Activated CD4-positive, alpha-beta T cell treated with anti-CD3 and anti-CD28 coated beads, Interleukin-2, Interleukin-4, amounts not matched to agents 100 ng/mL and 50 ng/mL, durations not matched to agents 16 hours and 8 hours (primary cell): ENCODE measurements around the gene PGLYRP3.
"Not testable (repeated sequence)": the region's sequence is repeated elsewhere in the genome, so short reads cannot be mapped to it uniquely, and the experiment has no call there.

Experiments used
- DNase-seq: peaks from one replicate; pipeline ENCODE4 v3.0.0-alpha.2; 2020; ENCODE audit warnings: low spot score

The PGLYRP3 gene

DNA sequence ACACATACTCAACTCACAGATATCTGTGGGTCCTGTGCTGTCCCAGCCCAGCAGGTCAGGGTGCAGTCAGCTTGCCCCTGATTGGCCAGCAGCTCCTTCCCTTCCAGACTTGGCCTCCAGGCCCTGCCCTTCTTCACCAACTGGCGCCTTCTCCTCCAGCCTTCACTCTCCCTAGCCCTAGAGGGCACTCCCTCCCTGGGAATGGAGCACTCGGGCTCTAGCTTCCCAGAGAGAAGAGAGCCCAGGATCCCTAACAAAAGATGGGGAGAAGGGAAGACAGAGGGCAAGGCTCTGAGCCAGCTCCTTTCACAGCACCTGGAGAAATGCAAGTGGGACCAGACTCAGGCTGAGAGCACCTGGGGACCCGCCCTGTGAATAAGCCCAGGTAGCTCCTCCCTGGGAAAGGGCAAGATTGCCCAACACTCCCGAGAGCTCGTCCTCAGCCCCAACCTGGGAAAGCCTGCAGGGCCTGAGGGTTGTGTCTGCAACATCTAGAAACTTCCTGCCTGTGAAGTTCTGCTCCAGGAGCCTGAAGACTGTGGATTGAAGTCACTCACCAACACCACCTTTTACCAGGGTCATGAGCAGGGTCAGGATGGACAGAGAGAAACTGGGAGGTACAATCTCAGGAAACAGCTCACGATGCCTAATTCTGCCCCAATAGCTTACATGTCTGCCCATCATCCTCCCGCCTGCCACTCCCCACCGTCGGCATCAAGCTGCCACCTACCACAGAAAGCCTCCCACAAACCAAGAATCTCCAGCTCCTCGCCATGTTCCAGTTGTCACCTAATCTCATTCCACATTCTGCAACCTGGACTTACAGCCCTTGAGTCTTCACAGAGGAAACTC lies 36.0 kb upstream of the PGLYRP3 start, which contains the start of gene PGLYRP4:
PGLYRP4 (minus strand) TSS at position 331 of the 852 bp plus-strand sequence. CDS start 909 bp downstream, outside the sequence.
- no peak for DNase-seq

DNA sequence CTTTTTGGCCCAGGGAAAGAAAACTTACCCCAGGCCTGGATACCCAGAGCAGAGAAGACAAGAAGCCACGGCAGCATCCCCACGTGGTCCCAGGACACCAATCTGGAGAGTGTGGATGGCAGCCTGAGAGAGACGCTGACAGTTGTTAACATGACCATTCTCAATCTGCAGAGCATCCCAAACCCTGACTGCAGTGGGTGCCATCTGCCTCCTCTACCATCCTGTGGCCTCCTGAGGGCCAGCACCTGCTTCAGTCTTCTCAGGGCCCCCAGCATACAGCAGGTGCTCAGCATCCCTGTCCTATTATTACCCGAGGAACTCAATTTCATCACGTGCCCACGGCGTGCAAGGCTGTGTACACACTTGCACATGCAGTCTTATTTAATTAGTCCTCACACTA lies 35.1 kb upstream of the PGLYRP3 start:
- DNase-seq: no peak

DNA sequence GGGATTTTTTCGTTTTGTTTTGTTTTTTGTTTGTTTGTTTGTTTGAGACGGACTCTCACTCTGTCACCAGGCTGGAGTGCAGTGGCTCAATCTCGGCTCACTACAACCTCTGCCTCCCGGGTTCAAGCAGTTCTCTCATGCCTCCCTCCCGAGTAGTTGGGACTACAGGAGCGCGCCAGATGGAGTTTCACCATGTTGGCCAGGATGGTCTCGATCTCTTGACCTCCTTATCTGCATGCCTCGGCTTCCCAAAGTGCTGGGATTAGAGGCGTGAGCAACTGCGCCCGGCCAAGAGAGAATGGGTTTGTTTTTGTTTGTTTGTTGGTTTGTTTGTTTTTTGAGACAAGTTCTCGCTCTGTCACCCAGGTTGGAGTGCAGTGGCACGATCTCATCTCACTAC lies 34.3 kb upstream of the PGLYRP3 start:
- DNase-seq: not testable (repeated sequence)

DNA sequence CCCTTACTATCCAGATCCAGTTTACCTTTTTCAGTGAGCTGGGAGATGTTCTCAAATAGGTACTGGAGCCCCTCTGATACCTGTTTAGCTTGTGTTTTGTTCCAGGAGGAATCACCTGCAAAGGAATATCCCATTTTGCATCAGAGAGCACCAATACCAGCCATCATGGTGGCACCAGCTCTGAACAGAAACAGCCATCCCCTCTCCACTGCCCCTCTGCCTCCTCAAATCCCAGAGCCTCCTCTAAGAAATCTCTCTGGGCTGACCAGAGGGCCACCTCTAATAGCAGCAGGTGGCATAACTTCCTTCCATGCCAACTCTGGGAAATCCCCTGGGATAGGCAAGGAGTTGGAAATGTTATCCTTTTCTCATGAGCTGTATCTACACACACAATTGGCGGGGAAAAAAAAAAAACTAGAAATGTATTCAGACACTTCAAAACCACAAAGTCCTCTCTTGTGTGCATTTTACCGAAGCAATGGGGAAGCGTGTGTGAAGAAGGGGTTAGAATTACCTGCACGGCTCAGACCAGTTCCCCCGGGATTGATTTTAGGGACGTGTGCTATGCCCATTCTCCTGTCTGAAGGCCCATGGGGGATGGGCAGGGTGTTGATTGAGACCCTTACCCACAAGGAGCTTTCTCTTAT lies 33.4 kb upstream of the PGLYRP3 start:
- no peak for DNase-seq

DNA sequence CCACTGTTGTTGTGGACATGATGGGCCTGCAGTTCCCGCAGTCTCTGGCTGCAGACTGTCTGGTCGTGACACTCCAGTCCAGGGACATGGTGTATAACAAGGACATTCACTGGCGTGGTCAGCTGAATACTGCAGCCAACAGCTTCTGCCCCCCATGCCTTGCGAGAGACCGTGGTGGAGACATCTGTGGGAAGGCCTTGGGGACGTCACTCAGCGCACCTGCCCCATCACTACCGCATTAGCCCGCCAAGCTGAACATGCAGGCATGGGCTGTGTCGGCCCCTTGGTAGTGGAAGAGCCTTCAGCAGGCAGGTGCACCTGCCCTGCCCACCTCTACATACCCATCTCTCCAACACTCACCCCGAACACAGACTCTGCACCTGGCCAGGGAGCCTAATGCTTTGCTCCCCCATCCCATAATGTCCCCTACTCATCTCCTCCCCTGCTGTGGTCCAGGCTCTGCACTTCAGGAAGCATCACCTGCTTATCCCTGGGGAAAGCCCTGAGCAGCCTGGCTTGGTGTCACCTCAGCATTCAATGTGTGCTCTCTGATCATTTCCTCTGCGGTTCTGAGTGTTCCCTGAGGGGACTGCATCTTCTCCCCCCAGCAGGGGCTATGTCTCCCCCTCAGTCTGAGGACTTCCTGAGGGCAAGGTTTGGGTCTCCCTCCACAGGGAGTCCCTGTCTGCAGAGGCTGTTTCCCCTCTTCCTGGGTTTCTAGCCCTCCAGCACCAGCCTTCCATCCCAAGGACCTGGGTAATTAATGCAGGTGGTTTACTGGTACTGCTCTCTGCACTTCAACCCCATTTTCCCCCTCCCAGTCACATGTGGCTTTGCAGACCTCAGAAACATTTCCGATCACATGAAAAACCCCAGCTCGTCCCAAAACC lies 32.7 kb upstream of the PGLYRP3 start:
- DNase-seq: no peak

DNA sequence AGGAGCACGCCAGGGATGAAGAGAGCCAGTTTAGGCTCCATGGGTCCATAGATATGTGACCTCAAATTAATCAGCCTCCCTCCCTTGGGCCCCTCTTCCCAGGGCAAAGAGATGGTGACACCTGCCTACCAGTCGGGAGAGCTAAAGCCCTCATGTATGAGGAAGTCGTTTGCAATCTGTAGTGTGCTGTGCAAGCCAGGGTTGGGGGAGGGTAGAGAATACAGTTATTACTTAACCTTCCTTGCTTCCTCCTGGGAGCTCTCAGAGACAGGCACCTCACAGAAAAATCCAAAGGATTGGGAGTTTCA lies 31.9 kb upstream of the PGLYRP3 start:
- no peak for DNase-seq

DNA sequence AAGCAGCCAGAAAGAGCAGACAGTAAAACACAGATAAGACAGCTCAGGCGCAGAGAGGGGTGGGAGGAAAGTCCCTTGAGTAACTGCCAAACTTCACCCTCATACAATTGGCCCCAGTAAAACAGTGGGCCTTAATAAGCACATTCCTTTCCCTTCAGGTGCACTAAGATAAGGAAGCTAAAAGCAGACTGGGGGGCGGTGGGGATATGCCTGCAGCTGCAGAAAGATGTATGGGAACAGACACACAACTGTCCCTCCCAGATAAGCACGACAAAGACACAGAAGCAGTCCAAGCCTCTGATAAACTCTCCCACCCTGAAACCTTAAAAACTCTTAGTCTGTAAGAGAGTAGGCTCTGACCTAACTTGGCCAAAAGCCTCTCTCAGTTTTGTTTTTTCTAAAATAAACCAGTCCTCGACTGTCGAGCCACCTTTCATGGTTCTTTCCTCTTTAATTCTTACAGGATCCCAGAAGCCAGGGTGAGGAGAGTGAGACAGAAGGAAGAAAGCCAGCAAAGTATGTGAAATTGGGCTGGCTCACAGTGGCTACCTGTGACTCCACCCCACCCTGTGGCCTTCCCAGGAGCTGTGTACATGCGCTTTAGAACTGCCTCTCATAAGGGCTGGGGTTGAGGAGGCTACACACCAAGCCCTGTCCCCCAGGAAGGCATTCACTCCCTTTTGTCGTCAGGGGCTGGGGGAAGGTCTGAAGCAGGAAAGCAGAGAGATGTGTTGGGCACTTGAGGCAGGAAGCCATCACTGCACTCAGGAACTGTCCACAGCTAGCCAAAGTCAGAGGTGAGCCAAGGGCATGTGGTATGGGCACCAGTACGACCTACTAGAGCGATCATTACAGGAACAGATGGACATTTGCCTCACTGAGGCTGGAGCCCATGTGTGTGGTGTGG lies 31.3 kb upstream of the PGLYRP3 start:
- DNase-seq: no peak

DNA sequence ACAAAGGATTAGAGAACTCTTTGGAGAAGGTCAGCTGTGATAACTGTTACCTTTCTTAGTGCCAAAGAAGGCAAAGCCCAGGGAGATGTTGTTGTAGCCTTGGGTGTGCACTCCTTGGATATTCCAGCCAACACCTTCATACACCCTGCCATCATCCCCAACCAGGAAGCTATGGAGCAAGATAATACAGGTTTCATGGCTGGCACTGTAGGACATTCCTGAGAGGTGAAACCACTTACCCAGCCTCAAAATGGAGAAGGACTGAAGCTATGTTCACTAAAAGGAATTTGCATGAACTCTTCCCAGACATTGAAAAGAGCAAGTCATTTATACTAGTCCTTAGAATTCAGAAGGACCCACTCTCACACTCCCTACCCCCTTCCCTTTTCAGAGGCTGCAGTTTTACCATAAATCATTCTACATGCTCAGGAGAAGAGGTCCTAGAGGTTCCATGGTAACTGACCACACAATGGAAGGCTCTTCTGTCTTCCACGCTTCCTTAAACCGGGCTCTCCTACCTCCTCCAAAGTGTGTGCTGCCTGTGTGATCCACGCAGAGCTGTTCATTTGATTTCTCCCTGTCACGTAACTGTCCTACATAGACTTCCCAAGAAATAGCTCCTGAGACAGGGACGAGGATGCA lies 30.4 kb upstream of the PGLYRP3 start:
- no peak for DNase-seq

DNA sequence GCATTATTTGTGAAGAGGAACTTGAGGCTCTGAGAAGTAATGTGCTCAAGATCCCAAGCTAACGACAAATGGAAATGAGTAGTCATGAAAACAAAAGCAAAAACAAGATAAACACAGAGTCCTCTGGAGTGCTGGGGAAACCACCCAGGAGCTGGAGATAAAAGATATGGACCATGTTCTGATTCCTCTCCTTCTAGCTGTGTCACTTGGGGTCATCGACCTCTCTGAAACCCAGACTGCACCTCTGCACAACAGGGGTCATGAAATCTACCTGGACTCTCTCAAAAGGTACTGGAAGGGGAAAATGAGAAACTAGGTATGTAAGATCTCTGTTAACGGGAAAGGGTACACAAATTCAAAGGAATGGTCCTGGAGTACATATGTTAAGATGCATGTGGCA lies 29.4 kb upstream of the PGLYRP3 start:
- DNase-seq: no peak

DNA sequence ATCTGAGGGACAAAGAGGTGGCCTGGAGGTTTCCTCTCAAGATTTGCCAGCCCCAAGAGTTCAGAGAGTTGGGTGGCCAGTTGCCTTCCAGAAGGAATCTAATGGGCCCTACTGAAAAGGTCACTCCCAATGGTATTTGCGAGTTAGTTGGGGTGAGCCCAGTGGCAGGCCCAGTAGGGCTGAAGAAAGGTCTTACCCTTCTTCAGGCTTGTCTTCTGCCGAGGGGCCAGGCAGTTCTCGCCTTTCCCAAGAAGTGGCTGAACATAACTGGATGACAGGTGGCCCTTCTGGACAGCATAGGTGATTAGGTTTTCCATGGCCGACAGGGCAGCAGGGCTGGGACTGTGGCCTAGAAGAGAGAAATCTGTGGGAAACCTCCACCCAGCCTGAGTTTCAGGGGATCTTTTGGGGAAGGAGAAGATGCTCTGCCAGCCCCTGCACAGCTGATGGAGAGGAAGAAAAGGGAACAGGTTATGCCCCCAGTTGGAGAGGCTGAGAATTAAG lies 28.7 kb upstream of the PGLYRP3 start:
- DNase-seq: no peak

DNA sequence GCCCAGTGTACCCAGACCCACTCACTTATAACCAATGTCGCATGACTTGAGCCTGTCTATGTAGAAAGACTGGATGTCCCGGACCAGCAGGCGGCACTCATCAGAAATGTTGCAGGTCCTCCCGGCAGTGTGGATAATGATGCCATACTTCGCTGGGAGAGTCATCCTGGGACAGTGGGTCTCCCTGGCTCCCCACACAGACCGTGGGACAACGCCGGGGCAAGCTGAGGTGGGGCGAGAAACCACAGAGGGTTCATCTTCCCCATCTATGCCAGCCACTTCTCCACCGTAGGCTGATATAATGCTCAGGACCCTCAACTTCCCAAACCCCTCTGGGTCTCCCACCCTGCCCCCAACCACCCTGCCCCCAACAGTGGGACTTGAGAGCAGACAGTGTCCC lies 27.6 kb upstream of the PGLYRP3 start:
- DNase-seq: no peak

DNA sequence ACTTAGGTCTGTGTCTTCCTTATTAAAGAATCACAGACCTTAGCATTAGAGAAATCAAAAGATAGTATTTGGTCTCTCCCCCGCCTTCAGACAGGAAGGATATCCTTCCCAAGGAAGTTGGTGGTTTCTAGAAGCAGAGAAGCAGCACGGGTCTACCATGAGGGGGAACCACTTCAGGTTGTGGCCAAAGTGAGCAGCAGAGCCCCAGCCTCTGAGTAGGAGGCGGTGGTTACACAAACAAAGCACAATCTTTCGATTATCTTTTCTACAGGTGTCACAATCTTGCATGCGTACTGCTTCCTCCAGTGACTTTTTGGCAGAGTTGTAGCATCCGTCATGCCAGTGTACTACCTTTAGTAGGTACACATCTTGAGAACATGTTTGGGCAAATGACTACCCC lies 27.1 kb upstream of the PGLYRP3 start:
- DNase-seq: no peak

DNA sequence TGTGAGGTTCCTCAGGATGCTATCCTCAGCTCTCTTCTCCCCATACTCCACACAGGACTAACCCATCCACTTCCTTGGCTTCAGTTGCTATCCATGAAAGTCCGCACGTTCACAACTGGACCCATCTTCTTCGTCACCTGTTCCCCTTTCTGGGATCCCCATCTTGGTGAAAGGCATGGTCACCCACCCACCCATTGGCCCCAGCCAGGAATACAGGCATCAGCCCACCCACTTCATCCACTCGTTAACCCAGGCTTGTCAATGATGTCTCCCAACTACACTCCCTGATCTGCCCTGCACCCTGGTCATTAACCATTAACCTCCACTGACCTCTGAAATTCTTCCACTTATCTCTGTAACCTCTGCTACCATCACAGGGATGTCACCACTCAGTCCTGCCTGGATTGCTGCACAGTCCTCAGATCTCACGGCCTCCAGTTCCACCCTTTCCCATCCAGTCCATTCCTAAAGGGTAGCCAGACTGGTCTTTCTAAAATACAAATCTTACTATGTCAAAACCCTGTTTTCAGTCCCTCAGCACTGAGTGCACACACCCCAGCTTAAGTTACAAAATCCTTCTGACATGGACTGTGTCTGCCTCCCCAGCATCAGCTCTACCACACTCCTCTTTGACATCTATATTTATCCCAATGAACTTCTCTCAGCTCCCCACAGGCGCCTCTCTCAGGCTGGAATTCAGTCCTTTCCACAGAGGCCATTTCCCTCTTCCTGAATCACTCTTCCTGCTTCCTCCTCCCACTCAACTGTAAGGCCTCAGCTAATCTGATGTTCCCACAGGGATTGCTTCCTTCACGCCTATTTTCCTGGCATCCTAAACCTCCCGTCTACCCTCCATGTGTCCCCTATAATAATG lies 25.5 kb upstream of the PGLYRP3 start:
- DNase-seq: no peak

DNA sequence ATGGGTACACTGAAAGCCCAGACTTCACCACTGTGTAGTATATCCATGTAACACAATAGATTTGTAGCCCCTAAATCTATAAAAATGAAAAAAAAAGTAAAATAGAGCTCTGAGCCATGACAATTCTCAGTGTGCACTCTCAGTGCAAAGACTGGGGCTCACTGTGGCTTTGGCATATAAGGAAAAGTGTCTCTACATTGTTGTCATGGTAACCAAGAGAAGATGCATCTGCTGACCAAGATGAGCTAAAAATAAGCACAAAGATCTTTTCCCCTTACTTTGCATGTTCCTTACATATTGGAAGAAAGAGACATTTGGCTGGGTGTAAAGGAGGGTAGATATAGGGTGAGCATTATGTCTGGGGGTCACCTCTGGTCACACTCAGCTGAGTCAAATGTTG lies 23.9 kb upstream of the PGLYRP3 start:
- no peak for DNase-seq

DNA sequence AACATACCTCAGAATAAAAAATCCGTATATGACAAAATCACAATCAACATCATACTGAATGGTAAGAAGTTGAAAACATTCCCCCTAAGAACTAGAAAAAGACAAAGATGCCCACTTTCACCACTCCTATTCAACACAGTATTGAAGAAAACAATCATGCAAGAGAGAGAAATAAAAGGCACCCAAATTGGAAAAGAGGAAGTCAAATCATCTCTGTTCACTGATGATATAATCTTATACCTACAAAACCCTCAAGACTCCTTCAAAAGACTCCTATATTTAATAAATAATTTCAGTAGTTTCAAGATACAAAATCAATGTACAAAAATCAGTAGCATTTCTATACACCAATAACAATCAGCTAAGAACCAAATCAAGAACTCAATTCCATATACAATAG lies 21.1 kb upstream of the PGLYRP3 start:
- no peak for DNase-seq

DNA sequence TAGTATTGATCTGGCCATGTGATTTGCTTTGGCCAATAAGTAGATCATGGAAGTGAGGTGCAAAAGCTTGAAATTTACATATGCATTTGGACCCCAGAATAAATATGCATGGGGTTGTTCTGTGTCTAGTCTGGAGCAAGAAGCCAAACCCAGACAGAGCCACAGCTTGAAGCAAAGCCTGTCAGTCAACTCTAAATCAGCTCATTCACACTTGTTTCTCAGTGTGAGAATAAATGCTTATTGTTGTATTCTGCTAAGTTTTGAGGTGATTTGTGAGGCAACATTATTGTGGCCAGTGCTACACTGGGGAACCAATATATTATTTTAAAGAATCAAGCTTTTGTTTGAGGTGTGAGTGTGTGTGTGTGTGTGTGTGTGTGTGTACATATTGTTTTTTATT lies 12.2 kb upstream of the PGLYRP3 start:
- no peak for DNase-seq

DNA sequence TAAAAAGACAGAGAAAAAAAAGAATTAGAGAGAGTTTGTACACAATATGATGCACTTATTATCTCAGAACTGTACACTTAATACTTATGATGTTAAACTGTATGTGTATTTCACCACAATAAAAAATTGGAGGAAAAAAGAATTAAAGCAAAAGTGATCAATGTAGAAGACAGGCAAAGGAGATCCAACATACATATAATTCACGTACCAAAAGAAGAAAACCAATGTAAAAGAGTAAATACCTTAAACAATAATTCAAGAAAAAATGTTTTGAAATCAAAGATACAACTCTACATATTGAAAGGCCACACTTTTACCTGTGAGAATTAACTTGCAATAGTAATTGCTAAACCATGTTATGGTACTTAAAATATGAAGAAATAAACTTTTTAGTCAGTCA lies 9.8 kb upstream of the PGLYRP3 start:
- no peak for DNase-seq

DNA sequence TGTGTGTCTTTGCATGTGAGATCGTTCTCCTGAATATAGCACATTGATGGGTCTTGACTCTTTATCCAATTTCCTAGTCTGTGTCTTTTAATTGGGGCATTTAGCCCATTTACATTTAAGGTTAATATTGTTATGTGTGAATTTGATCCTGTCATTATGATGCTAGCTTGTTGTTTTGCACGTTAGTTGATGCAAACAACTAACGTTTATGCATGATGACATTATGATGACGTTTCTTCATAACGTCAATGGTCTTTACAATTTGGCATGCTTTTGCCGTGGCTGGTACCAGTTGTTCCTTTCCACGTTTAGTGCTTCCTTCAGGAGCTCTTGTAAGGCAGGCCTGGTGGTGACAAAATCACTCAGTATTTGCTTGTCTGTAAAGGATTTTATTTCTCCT lies 5.4 kb upstream of the PGLYRP3 start:
- not testable (repeated sequence) for DNase-seq

DNA sequence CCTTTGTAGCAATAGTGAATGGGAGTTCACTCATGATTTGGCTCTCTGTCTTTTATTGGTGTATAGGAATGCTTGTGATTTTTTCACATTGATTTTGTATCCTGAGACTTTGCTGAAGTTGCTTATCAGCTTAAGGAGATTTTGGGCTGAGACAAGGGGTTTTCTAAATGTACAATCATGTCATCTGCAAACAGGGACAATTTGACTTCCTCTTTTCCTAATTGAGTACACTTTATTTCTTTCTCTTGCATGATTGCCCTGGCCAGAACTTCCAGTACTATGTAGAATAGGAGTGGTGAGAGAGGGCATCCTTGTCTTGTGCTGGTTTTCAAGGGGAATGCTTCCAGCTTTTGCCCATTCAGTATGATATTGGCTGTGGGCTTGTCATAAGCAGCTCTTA lies 3.3 kb upstream of the PGLYRP3 start:
- not testable (repeated sequence) for DNase-seq

DNA sequence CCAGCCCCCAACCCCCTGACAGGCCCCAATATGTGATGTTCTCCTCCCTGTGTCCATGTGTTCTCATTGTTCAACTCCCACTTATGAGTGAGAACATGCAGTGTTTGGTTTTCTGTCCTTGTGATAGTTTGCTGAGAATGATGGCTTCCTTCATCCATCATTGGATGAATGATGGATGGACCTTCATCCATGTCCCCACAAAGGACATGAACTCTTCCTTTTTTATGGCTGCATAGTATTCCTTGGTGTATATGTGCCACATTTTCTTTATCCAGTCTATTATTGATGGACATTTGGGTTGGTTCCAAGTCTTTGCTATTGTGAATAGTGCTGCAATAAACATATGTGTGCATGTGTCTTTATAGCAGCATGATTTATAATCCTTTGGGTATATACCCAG lies 1.6 kb upstream of the PGLYRP3 start:
- not testable (repeated sequence) for DNase-seq
